Ishikawa (cell line): ENCODE data around the gene HECTD4.

Experiments used
- CEBPB ChIP-seq: IDR thresholded peaks from 2 replicates; pipeline ENCODE4 v1.6.1; 2012
- CREB1 ChIP-seq: IDR thresholded peaks from 2 replicates; pipeline ENCODE4 v1.6.1; 2012; ENCODE audit warnings: low read depth
- EGR1 ChIP-seq: IDR thresholded peaks from 2 replicates; pipeline ENCODE4 v1.6.1; 2012
- EP300 ChIP-seq: IDR thresholded peaks from 2 replicates; pipeline ENCODE4 v1.6.1; 2012; ENCODE audit warnings: borderline replicate concordance
- FOXM1 ChIP-seq: IDR thresholded peaks from 2 replicates; pipeline ENCODE4 v1.6.1; 2012; ENCODE audit warnings: low read depth, borderline replicate concordance
- MAX ChIP-seq: IDR thresholded peaks from 2 replicates; pipeline ENCODE4 v1.6.1; 2012
- NFIC ChIP-seq: IDR thresholded peaks from 2 replicates; pipeline ENCODE4 v1.6.1; 2012
- RAD21 ChIP-seq: IDR thresholded peaks from 2 replicates; pipeline ENCODE4 v1.6.1; 2012; ENCODE audit warnings: low read depth
- REST ChIP-seq: IDR thresholded peaks from 2 replicates; pipeline ENCODE4 v1.6.1; 2012; ENCODE audit warnings: low read depth, mild to moderate bottlenecking
- TAF1 ChIP-seq: IDR thresholded peaks from 2 replicates; pipeline ENCODE4 v1.6.1; 2012; ENCODE audit warnings: low read depth, mild to moderate bottlenecking
- TCF12 ChIP-seq: IDR thresholded peaks from 2 replicates; pipeline ENCODE4 v1.6.1; 2012; ENCODE audit warnings: low read depth
- TEAD4 ChIP-seq: IDR thresholded peaks from 2 replicates; pipeline ENCODE4 v1.6.1; 2012
- USF1 ChIP-seq: IDR thresholded peaks from 2 replicates; pipeline ENCODE4 v1.6.1; 2012
- YY1 ChIP-seq: IDR thresholded peaks from 2 replicates; pipeline ENCODE4 v1.6.1; 2012; ENCODE audit warnings: low read depth
- ZBTB7A ChIP-seq: IDR thresholded peaks from 2 replicates; pipeline ENCODE4 v1.6.1; 2012; ENCODE audit warnings: low read depth

The HECTD4 gene

GRCh38 chr12:112344220-112344619 lies 38.0 kb downstream of the HECTD4 start:
- TF ChIP-seq EGR1 (no peak), TAF1 (no peak), CREB1 (no peak), EP300 (no peak), NFIC (no peak), YY1 (no peak), USF1 (no peak), MAX (no peak), FOXM1 (no peak)

- no peak for TF ChIP-seq CEBPB
- no peak for TF ChIP-seq NFIC
- TF ChIP-seq EP300, result no peak
- no peak for TF ChIP-seq YY1
- no peak for TF ChIP-seq FOXM1
- no peak for TF ChIP-seq USF1
- no peak for TF ChIP-seq CREB1
- TF ChIP-seq MAX, result no peak
- no peak for TF ChIP-seq RAD21
- no peak for TF ChIP-seq TCF12
- no peak for TF ChIP-seq TEAD4
- no peak for TF ChIP-seq REST
- no peak for TF ChIP-seq EGR1
- no peak for TF ChIP-seq TAF1
These were observed 39.6 kb downstream of the HECTD4 start for GRCh38 chr12:112342587-112342986.

- TF ChIP-seq TAF1 (no peak), REST (no peak), TEAD4 (no peak), FOXM1 (no peak), EGR1 (no peak), MAX (no peak), ZBTB7A (no peak), USF1 (no peak)
These were observed 41.0 kb downstream of the HECTD4 start for GRCh38 chr12:112341046-112341825.

- TF ChIP-seq EP300 (no peak), NFIC (no peak), TAF1 (no peak), EGR1 (no peak), FOXM1 (no peak), ZBTB7A (no peak), REST (no peak), TCF12 (no peak), CEBPB (no peak), RAD21 (no peak), CREB1 (no peak), USF1 (no peak), YY1 (no peak), TEAD4 (no peak), MAX (no peak)
These were observed 42.0 kb downstream of the HECTD4 start for GRCh38 chr12:112340230-112340629.
